Embryonic facial prominence (tissue), 1 donor: ENCODE measurements around the gene SLC2A11.
"Not testable (repeated sequence)": the region's sequence is repeated elsewhere in the genome, so short reads cannot be mapped to it uniquely, and the experiment has no call there.

Source experiments
- DNase-seq: peaks from one replicate; pipeline ENCODE4 v3.0.0-alpha.2; 2016; ENCODE audit errors: extremely low spot score

Gene SLC2A11

GRCh38 chr22:23891726-23892125 is 34.1 kb downstream of the SLC2A11 start:
- no peak for DNase-seq

- DNase-seq = no peak
These were observed 34.5 kb downstream of the SLC2A11 start for GRCh38 chr22:23892130-23892529.

- DNase-seq = no peak
These were observed 35.0 kb downstream of the SLC2A11 start for GRCh38 chr22:23892706-23893105.

GRCh38 chr22:23893121-23893944 is 35.7 kb downstream of the SLC2A11 start:
- no peak for DNase-seq

- peak; percentile 83 for DNase-seq
These were observed 36.5 kb downstream of the SLC2A11 start, which contains the start of gene MIF for GRCh38 chr22:23893945-23894709. TSS of gene MIF (plus strand) at chr22:23894383. CDS start at chr22:23894475, 92 bp downstream.

GRCh38 chr22:23894710-23895598 is 37.3 kb downstream of the SLC2A11 start:
- DNase-seq = peak; percentile 40

GRCh38 chr22:23895599-23896144 is 38.0 kb downstream of the SLC2A11 start:
- DNase-seq = no peak

GRCh38 chr22:23896166-23896522 is 38.5 kb downstream of the SLC2A11 start:
- DNase-seq = no peak

- DNase-seq = no peak
These were observed 39.0 kb downstream of the SLC2A11 start for GRCh38 chr22:23896523-23897186.

GRCh38 chr22:23897320-23897719 is 39.6 kb downstream of the SLC2A11 start:
- DNase-seq = no peak

GRCh38 chr22:23898006-23898974 is 40.6 kb downstream of the SLC2A11 start:
- DNase-seq = no peak

GRCh38 chr22:23899042-23899745 is 41.5 kb downstream of the SLC2A11 start:
- DNase-seq = no peak

- not testable (repeated sequence) for DNase-seq
These were observed 42.6 kb downstream of the SLC2A11 start for GRCh38 chr22:23900227-23900626.

GRCh38 chr22:23901600-23901999 is 43.9 kb downstream of the SLC2A11 start:
- DNase-seq = no peak

GRCh38 chr22:23903328-23903971 is 45.8 kb downstream of the SLC2A11 start:
- no peak for DNase-seq

GRCh38 chr22:23904573-23905254 is 47.0 kb downstream of the SLC2A11 start:
- DNase-seq = no peak

- DNase-seq = no peak
These were observed 49.0 kb downstream of the SLC2A11 start for GRCh38 chr22:23906641-23907040.

- DNase-seq = not testable (repeated sequence)
These were observed 49.7 kb downstream of the SLC2A11 start for GRCh38 chr22:23907423-23907822.
